ENCODE results near the gene BLTP3A.
"Not testable (repeated sequence)": the region's sequence is repeated elsewhere in the genome, so short reads cannot be mapped to it uniquely, and the experiment has no call there.

BLTP3A gene

DNA sequence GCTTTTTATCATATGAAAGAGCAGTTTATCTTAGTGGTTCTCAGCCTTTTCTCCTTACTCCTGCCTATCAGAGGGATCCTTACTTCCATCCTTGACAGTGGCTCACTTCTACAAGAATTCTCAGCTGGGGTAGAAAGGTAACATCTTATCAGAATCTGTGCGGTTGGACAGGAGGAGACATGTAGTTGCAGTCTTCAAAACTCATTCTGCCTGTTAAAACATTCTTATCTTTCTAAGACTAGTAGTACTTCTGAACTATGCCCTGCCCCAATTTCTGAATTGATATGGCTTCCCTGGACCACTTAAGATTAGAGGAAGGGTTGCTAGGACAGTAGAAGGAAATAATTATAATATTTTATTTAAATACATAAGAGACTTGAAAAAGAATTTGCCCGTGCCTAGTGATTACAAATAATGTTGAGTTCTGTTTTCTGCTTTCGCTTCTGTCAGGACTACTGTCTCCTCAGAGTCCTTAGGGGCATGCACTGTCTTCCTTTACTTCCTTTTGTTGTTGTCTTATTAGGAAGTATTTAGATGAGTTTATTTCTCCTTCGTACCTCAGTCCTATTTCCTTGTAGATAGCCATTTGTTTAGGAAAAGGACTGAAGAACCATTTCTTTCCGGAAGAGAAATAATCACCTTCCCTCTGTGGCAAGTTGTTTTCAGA lies 24.9 kb downstream of the BLTP3A start:
- TF ChIP-seq CTCF (IDR thresholded peaks at IDR 0.05; ENCODE audit: control extremely low read depth, extremely low read depth, low read depth, missing control alignments): no peak
- no peak for DNase-seq (ENCODE audit: extremely low spot score)
- ChIA-PET CTCF (interaction anchor here (1.1 kb wide), 1 partner anchor 11 kb away, joined by 3 read pairs; no protein-coding TSS in a partner anchor), POLR2A (interaction anchor here (1.0 kb wide), 1 partner anchor 11 kb away, joined by 3 read pairs; no protein-coding TSS in a partner anchor)

- ChIA-PET CTCF (interaction anchor here (1.1 kb wide), 1 partner anchor 12 kb away, joined by 3 read pairs; no protein-coding TSS in a partner anchor), POLR2A (interaction anchor here (1.0 kb wide), 1 partner anchor 12 kb away, joined by 3 read pairs; no protein-coding TSS in a partner anchor)
- no peak for TF ChIP-seq CTCF (IDR thresholded peaks at IDR 0.05; ENCODE audit: control extremely low read depth, extremely low read depth, low read depth, missing control alignments)
- no peak for DNase-seq (ENCODE audit: extremely low spot score)
These were observed 25.6 kb downstream of the BLTP3A start for GRCh38 chr6:34817446-34817845.

DNA sequence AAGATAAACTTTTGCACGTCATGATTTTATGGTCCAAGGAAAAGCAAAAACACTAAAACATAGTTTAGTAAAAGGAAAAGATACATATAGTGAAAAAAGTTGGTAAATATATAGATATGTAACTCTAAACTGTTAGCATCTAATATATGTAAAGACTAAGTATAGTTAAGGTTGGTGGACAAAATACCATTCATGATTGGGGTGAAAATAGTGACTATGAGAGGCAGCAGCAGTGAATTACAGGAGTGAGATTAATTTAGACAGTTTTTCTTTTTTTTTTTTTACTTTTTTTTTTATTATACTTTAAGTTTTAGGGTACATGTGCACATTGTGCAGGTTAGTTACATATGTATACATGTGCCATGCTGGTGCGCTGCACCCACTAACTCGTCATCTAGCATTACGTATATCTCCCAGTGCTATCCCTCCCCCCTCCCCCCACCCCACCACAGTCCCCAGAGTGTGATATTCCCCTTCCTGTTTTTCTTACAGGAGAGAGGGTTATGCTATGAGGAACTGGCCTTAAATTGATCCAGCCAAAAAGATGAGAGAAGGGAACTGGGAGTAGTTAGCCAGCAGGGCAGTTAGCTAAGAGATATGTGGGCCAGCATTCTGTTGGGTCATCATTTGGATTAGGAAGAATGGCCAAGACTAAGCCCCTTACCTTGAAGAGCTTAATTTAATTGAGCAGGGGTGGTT lies 27.1 kb downstream of the BLTP3A start:
- CTCF ChIA-PET: interaction anchor here (1.2 kb wide), 1 partner anchor 50 kb away, joined by 3 read pairs; no protein-coding TSS in a partner anchor
- POLR2A ChIA-PET; DNase-seq (ENCODE audit: extremely low spot score): not testable (repeated sequence)

DNA sequence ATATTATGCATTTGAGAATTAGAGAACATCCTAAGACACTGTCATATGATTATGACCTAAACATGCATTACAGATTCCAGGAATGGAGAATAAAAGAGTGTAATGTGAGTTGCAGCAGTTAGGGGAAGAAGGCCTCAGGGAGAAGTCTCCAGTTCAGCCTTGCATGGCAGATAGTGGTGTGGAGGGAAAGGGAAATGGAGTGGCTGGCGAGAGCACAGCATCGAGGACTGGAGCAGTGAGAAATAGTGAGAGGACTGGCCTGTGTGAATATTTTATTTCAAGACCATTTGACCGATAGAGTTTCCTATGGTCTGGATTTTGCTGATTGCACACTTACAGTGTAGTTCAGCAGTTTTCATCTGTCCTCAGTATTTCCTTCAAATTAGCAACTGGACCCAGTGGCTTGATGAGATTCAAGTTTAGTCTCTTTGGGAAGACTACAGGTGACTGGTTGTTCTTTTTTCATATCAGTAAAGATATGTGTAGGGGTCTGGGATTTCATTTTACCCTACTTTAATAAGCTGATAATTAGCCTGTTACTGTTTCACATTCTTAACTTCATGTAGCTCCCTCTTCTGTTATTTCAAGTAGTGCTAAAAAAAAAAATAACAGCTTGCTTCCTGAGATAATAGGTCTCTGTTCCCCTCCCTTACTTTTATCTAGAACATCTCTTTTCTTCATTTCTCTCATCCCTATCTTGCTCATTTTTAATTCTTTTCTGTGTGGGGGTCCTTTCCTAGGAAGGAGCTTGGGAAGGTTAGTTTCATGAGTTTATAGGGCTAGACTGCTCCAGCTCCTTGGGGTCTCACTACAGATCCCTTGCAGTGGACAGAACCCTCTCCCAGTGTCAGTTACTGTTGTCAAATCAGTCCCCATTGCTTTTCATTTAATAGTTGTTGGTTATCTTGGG lies 27.9 kb downstream of the BLTP3A start:
- DNase-seq (ENCODE audit: extremely low spot score): no peak
- ChIA-PET CTCF (interaction anchor here (0.5 to 1.2 kb wide), 2 partner anchors 49 to 130 kb away, joined by 3 read pairs; no protein-coding TSS in a partner anchor), POLR2A (no interaction called here)
- TF ChIP-seq CTCF (IDR thresholded peaks at IDR 0.05; ENCODE audit: control extremely low read depth, extremely low read depth, low read depth, missing control alignments): no peak

- no peak for DNase-seq (ENCODE audit: extremely low spot score)
- TF ChIP-seq CTCF (IDR thresholded peaks at IDR 0.05; ENCODE audit: control extremely low read depth, extremely low read depth, low read depth, missing control alignments): no peak
- ChIA-PET CTCF (interaction anchor here (0.6 kb wide), 1 partner anchor 220 kb away, joined by 3 read pairs; no protein-coding TSS in a partner anchor), POLR2A (no interaction called here)
These were observed 37.3 kb downstream of the BLTP3A start for GRCh38 chr6:34829137-34829536.

DNA sequence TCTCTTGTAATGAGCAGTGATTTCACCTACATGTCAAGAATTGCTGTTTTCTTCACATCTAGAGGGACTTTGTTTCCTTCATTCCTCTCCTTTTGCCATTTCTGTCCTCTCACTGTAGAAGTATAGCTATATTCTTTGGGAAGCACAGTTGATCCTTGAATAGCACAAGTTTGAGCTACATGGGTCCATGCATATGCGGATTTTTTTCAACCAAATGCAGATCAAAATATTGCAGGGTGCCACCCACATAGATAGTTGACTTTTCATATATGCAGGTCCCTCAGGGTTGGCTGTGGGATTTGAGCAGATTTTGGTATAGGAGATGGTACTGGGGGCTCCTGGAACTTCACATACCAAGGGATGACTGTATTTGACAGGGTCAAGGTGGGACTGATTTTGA lies 41.1 kb downstream of the BLTP3A start:
- TF ChIP-seq CTCF (IDR thresholded peaks at IDR 0.05; ENCODE audit: control extremely low read depth, extremely low read depth, low read depth, missing control alignments): no peak
- ChIA-PET CTCF (no interaction called here), POLR2A (interaction anchor here (0.7 kb wide), 1 partner anchor 110 kb away, joined by 5 read pairs; no protein-coding TSS in a partner anchor)
- no peak for DNase-seq (ENCODE audit: extremely low spot score)

Measured in GM10248 (cell line).